ENCODE measurements around the gene LRRC56.

DNA sequence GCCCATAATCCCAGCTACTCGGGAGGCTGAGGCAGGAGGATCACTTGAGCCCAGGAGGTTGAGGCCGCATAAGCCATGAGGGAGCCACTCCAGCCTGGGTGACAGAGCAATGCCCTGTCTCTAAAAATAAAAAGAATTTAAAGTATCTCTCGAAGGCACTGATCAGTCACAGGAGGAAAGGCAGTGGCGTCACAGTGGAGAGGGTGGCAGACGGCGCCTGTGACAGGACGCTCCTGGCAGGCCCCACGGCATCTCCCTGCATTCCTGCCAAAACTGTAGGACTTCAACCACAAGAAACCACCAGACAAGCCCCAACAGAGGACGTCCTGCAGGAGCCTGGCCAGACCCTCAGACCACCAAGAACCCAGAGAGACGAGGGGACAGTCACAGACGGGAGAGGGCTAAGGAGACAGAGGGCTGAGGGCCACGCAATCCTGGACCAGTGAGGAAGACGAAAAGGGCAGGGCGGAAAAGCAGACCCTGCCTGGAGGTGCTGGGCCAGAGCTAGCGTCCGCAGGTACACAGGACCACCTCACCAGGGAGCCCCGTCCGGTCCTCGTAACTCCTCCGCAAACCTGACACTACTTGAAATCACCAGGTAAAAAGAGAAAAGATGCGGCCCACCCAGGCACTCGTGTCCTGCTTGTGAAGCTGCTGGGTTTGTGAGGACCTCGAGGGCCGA lies 36.2 kb upstream of the LRRC56 start:
- TF ChIP-seq, protein P1, sequence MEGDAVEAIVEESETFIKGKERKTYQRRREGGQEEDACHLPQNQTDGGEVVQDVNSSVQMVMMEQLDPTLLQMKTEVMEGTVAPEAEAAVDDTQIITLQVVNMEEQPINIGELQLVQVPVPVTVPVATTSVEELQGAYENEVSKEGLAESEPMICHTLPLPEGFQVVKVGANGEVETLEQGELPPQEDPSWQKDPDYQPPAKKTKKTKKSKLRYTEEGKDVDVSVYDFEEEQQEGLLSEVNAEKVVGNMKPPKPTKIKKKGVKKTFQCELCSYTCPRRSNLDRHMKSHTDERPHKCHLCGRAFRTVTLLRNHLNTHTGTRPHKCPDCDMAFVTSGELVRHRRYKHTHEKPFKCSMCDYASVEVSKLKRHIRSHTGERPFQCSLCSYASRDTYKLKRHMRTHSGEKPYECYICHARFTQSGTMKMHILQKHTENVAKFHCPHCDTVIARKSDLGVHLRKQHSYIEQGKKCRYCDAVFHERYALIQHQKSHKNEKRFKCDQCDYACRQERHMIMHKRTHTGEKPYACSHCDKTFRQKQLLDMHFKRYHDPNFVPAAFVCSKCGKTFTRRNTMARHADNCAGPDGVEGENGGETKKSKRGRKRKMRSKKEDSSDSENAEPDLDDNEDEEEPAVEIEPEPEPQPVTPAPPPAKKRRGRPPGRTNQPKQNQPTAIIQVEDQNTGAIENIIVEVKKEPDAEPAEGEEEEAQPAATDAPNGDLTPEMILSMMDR (IDR thresholded peaks at IDR 0.05), result no peak
- TF ChIP-seq EZH2 (IDR thresholded peaks at IDR 0.05; ENCODE audit: borderline replicate concordance, insufficient read depth, low read depth, low read length, poor library complexity, severe bottlenecking), result no peak

All from B cell (primary cell).